ENCODE measurements around the gene C1orf159.

DNA sequence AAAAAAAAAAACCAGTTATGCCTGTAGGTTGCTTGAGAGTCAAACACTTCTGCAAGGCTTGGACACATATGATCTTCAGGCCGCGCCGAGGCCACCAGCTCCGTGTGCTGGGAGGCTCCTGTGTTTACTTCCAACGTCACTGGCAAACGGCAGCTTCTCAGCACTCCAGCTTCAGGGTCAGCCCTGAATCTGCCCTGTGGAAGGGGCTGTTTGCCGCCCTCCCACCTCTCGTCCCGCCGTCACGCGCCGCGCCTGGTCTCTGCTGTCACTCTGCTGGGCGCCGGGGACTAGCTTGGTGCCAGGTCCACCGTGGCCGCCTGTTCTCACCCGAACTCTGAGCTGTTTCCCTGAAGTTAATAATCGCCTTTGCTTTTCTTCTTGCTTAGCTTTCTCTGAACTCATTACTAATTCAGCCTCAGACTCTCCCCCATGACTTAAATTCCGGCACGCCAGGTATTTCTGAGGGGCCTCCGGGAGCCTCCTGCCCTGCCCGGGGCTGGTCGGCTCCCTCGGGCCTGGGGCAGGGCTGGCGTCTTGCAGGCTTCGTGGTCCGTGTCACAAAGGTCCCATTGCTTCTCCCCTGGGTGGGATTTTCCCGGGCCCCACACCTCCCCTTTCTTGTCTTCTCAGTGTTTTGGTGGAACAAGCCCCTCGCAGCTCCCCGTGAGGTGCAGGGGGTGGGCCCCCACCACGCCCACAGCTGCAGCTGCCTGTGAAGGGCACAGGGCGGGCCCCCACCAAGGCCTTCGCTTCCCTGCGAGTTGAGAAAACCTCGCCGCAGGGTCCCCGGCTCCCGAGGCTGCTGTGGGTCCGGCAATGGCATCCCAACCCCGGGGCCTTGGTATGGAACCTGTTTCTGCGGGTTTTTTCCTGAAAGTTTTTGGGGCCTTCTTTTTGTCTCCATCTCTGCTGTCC, 14.6 kb upstream of the C1orf159 start:
- TF ChIP-seq, protein P1, sequence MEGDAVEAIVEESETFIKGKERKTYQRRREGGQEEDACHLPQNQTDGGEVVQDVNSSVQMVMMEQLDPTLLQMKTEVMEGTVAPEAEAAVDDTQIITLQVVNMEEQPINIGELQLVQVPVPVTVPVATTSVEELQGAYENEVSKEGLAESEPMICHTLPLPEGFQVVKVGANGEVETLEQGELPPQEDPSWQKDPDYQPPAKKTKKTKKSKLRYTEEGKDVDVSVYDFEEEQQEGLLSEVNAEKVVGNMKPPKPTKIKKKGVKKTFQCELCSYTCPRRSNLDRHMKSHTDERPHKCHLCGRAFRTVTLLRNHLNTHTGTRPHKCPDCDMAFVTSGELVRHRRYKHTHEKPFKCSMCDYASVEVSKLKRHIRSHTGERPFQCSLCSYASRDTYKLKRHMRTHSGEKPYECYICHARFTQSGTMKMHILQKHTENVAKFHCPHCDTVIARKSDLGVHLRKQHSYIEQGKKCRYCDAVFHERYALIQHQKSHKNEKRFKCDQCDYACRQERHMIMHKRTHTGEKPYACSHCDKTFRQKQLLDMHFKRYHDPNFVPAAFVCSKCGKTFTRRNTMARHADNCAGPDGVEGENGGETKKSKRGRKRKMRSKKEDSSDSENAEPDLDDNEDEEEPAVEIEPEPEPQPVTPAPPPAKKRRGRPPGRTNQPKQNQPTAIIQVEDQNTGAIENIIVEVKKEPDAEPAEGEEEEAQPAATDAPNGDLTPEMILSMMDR (IDR thresholded peaks at IDR 0.05; ENCODE audit: low read depth, low read length), result no peak
- no peak for TF ChIP-seq EZH2phosphoT487 (IDR thresholded peaks at IDR 0.05; ENCODE audit: low read depth)
